Measurements from ENCODE around the gene SLFN11.
A peak's percentile ranks its signal among the peaks of the same experiment; 100 is the strongest.
"Not testable (repeated sequence)": the region's sequence is repeated elsewhere in the genome, so short reads cannot be mapped to it uniquely, and the experiment has no call there.

Gene SLFN11

GRCh38 chr17:35350493-35350892 lies 22.9 kb downstream of the SLFN11 start:
- no peak for DNase-seq

- DNase-seq, result no peak
These were observed 27.3 kb downstream of the SLFN11 start for GRCh38 chr17:35345926-35346771.

- no peak for DNase-seq
These were observed 27.9 kb downstream of the SLFN11 start for GRCh38 chr17:35345445-35345925.

- no peak for DNase-seq
These were observed 29.2 kb downstream of the SLFN11 start for GRCh38 chr17:35344262-35344661.

- DNase-seq, result no peak
These were observed 31.1 kb downstream of the SLFN11 start for GRCh38 chr17:35342276-35342675.

GRCh38 chr17:35341411-35341992 lies 31.9 kb downstream of the SLFN11 start:
- no peak for DNase-seq

- no peak for DNase-seq
These were observed 35.2 kb downstream of the SLFN11 start for GRCh38 chr17:35338230-35338629.

- no peak for DNase-seq
These were observed 36.1 kb downstream of the SLFN11 start for GRCh38 chr17:35337364-35337763.

GRCh38 chr17:35333578-35333977 lies 39.8 kb downstream of the SLFN11 start:
- DNase-seq, result not testable (repeated sequence)

- DNase-seq, result no peak
These were observed 50.7 kb downstream of the SLFN11 start for GRCh38 chr17:35322749-35323148.

- no peak for DNase-seq
These were observed 57.5 kb downstream of the SLFN11 start for GRCh38 chr17:35315971-35316370.

- no peak for DNase-seq
These were observed 58.1 kb downstream of the SLFN11 start for GRCh38 chr17:35315283-35315682.

GRCh38 chr17:35314415-35315216 lies 58.8 kb downstream of the SLFN11 start:
- no peak for DNase-seq

GRCh38 chr17:35313875-35314409 lies 59.5 kb downstream of the SLFN11 start:
- peak; percentile 3 for DNase-seq

- DNase-seq, result peak; percentile 84
These were observed 60.4 kb downstream of the SLFN11 start for GRCh38 chr17:35312790-35313711.

- no peak for DNase-seq
These were observed 61.1 kb downstream of the SLFN11 start for GRCh38 chr17:35312346-35312745.

- DNase-seq, result not testable (repeated sequence)
These were observed 64.1 kb downstream of the SLFN11 start for GRCh38 chr17:35309345-35309744.

All from effector CD4-positive, alpha-beta T cell (primary cell).